ENCODE measurements around the gene TRPM8. TPM values are rescaled to one million over a fixed set of nuclear protein-coding genes. Genes with fewer than 3 reads are reported as not detected.

TRPM8 gene
- total RNA-seq, 6 experiments from 2014 or later: 23.9 to 99.5 (median 48.6) TPM

GRCh38 chr2:233976087-233976486, 58.9 kb downstream of the TRPM8 start:
- H3K9me3 ChIP-seq: no peaks in the 10 kb centered on the region
- DNase-seq (peak in 1 of 3 donors; percentile 63), ATAC-seq (peak; percentile 21 to 40 (median 28))
- intact Hi-C loops (cut with DNase I): no loop called here
- TF ChIP-seq POLR2A (IDR thresholded peaks at IDR 0.05) (no peak), CTCF (IDR thresholded peaks at IDR 0.05) (no peak)
- peaks cover 0 to 61% (median 11%) of the 10 kb centered on the region in 4 donors for H3K4me1 ChIP-seq
- H3K36me3 ChIP-seq: no peaks in the 10 kb centered on the region
- 11% methylated on average over 5 of the region's 5 CpGs for WGBS (ENCODE audit: insufficient coverage, low coverage, low lambda C conversion rate, missing lambda C conversion rate)
- no peaks in the 10 kb centered on the region for H3K27me3 ChIP-seq
- H3K27ac ChIP-seq: peak overlapping the region; percentile 40 to 88 (median 75)
- H3K4me3 ChIP-seq: peak overlapping the region; percentile 34 to 48 (median 45)

DNA sequence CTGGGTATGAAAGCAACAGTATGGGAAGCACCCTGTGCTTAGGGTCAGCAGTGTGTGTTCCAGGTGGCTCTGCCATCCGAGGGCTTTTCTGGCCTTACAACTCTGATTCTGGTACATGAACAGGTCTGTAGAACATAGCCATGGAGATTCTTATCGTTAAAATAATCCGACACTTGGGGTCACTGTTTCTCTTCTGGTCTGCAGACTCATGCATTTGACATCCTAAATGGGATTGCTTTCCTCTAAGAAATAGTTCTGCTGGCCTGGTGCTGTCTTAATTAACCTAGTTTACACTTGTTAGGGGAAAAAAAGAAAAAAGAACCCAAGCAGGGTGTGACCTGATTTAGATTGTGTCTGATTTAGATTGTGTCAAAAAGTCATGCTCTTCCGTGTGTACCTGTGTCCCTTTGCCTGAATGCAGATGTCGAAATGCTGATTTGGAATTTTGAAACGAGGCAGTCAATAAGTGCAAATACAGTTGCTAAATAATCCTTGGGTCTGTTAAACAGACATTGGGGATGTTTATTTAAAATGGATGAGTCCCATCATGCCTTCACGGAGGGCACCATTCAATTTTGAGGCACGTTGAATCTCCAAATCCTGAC, 59.6 kb downstream of the TRPM8 start:
- Histone ChIP-seq H3K27me3 (no peaks in the 10 kb centered on the region), H3K4me3 (peak overlapping the region; percentile 34 to 48 (median 45)), H3K36me3 (no peaks in the 10 kb centered on the region), H3K27ac (peak overlapping the region; percentile 40 to 88 (median 75)), H3K4me1 (peaks cover 0 to 63% (median 11%) of the 10 kb centered on the region in 4 donors), H3K9me3 (no peaks in the 10 kb centered on the region)
- ATAC-seq (peak; percentile 22 to 61 (median 44)), DNase-seq (peak in 1 of 3 donors; percentile 63)
- TF ChIP-seq POLR2A (IDR thresholded peaks at IDR 0.05): peak; percentile 56
- TF ChIP-seq CTCF (IDR thresholded peaks at IDR 0.05): peak; percentile 27 to 49 (median 45)
- intact Hi-C loops (cut with DNase I): no loop called here
- WGBS (ENCODE audit: insufficient coverage, low coverage, low lambda C conversion rate, missing lambda C conversion rate): 16% methylated on average over 8 of the region's 8 CpGs

GRCh38 chr2:233977296-233977837, 60.2 kb downstream of the TRPM8 start:
- 18% methylated on average over 8 of the region's 8 CpGs for WGBS (ENCODE audit: insufficient coverage, low coverage, low lambda C conversion rate, missing lambda C conversion rate)
- ATAC-seq: peak; percentile 0 to 43 (median 16)
- H3K36me3 ChIP-seq: no peaks in the 10 kb centered on the region
- no peak for DNase-seq
- H3K4me3 ChIP-seq: peak overlapping the region; percentile 34 to 48 (median 45)
- H3K27me3 ChIP-seq: no peaks in the 10 kb centered on the region
- TF ChIP-seq POLR2A (IDR thresholded peaks at IDR 0.05) (no peak), CTCF (IDR thresholded peaks at IDR 0.05) (no peak)
- H3K27ac ChIP-seq: peak overlapping the region; percentile 40 to 88 (median 75)
- intact Hi-C loops (cut with DNase I): no loop called here
- H3K4me1 ChIP-seq: peaks cover 0 to 66% (median 13%) of the 10 kb centered on the region in 4 donors
- no peaks in the 10 kb centered on the region for H3K9me3 ChIP-seq

GRCh38 chr2:233979748-233980147, 62.6 kb downstream of the TRPM8 start:
- Histone ChIP-seq H3K4me1 (peaks cover 0 to 54% (median 16%) of the 10 kb centered on the region in 4 donors), H3K4me3 (peak overlapping the region; percentile 36 to 58 (median 50)), H3K27ac (peak overlapping the region; percentile 48 to 80 (median 75)), H3K9me3 (no peaks in the 10 kb centered on the region), H3K27me3 (no peaks in the 10 kb centered on the region), H3K36me3 (peaks cover 0 to 5% (median 0%) of the 10 kb centered on the region in 4 donors)
- 12% methylated on average over 4 of the region's 4 CpGs for WGBS (ENCODE audit: insufficient coverage, low coverage, low lambda C conversion rate, missing lambda C conversion rate)
- intact Hi-C loops (cut with DNase I): loop anchor here in 1 of 2 donors (10.0 kb wide), 1 partner anchor 105 kb away; no protein-coding TSS in a partner anchor
- DNase-seq: peak; percentile 48 to 86 (median 75)
- ATAC-seq: peak; percentile 36 to 64 (median 52)
- TF ChIP-seq CTCF (IDR thresholded peaks at IDR 0.05): no peak
- TF ChIP-seq POLR2A (IDR thresholded peaks at IDR 0.05): peak; percentile 68

Data from right lobe of liver (tissue), 6 donors.